Measurements from ENCODE around the gene TMEM117. TPM values are rescaled to one million over a fixed set of nuclear protein-coding genes. Genes with fewer than 3 reads are reported as not detected.

The TMEM117 gene
- total RNA-seq, 1 donor: 22.4 TPM

GRCh38 chr12:44227616-44228015, 391.7 kb downstream of the TMEM117 start:
- H4K20me1 ChIP-seq (ENCODE audit: insufficient read depth, low read length): no peaks in the 10 kb centered on the region
- H3K27me3 ChIP-seq (ENCODE audit: insufficient read depth, low read length): no peaks in the 10 kb centered on the region
- H3K4me3 ChIP-seq (ENCODE audit: insufficient read depth, low read length): no peak overlapping the region
- H3K79me2 ChIP-seq (ENCODE audit: insufficient read depth, low read length): no peaks in the 10 kb centered on the region
- H3K4me1 ChIP-seq (ENCODE audit: insufficient read depth, low read length): no peaks in the 10 kb centered on the region
- H3K27ac ChIP-seq (ENCODE audit: low read depth, low read length): no peak overlapping the region
- no peak overlapping the region for H2AFZ ChIP-seq (ENCODE audit: low read length)
- no peaks in the 10 kb centered on the region for H3K36me3 ChIP-seq (ENCODE audit: insufficient read depth, low read length)
- no peak for TF ChIP-seq CTCF (IDR thresholded peaks at IDR 0.05; ENCODE audit: extremely low read depth, low read depth, low read length)
- no peaks in the 10 kb centered on the region for H3K9me3 ChIP-seq (ENCODE audit: low read depth, low read length)
- H3K4me2 ChIP-seq (ENCODE audit: insufficient read depth, low read length): no peak overlapping the region
- DNase-seq (ENCODE audit: insufficient read length, low spot score, missing footprints): no peak

GRCh38 chr12:44229846-44230245, 394.0 kb downstream of the TMEM117 start:
- H3K79me2 ChIP-seq (ENCODE audit: insufficient read depth, low read length): no peaks in the 10 kb centered on the region
- no peak overlapping the region for H3K27ac ChIP-seq (ENCODE audit: low read depth, low read length)
- no peaks in the 10 kb centered on the region for H3K27me3 ChIP-seq (ENCODE audit: insufficient read depth, low read length)
- H3K9me3 ChIP-seq (ENCODE audit: low read depth, low read length): no peaks in the 10 kb centered on the region
- no peak overlapping the region for H2AFZ ChIP-seq (ENCODE audit: low read length)
- no peaks in the 10 kb centered on the region for H4K20me1 ChIP-seq (ENCODE audit: insufficient read depth, low read length)
- H3K36me3 ChIP-seq (ENCODE audit: insufficient read depth, low read length): no peaks in the 10 kb centered on the region
- no peak for TF ChIP-seq CTCF (IDR thresholded peaks at IDR 0.05; ENCODE audit: extremely low read depth, low read depth, low read length)
- no peaks in the 10 kb centered on the region for H3K4me1 ChIP-seq (ENCODE audit: insufficient read depth, low read length)
- no peak overlapping the region for H3K4me2 ChIP-seq (ENCODE audit: insufficient read depth, low read length)
- H3K4me3 ChIP-seq (ENCODE audit: insufficient read depth, low read length): no peak overlapping the region
- DNase-seq (ENCODE audit: insufficient read length, low spot score, missing footprints): no peak

DNA sequence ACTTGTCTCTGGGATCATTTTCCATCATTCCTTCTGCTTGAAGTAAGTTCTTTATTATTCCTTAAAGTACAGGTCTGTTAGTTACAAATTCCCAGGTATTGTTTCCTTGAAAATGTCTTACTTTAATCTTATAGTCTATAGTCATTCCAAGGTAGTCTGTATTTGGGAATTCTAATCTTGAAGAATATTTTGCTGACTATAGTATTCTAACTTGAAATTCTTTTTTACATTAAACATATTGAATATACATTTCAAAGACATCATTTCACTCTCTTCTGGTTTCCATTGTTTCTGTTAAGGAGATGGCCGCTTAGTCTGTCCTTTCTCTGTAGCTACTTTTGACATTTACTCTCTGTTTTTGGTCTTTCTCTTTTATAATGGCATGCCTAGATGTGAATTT, 399.8 kb downstream of the TMEM117 start:
- Histone ChIP-seq H3K27ac (ENCODE audit: low read depth, low read length) (no peak overlapping the region), H4K20me1 (ENCODE audit: insufficient read depth, low read length) (no peaks in the 10 kb centered on the region), H2AFZ (ENCODE audit: low read length) (no peak overlapping the region), H3K4me3 (ENCODE audit: insufficient read depth, low read length) (no peak overlapping the region), H3K4me1 (ENCODE audit: insufficient read depth, low read length) (no peaks in the 10 kb centered on the region), H3K4me2 (ENCODE audit: insufficient read depth, low read length) (no peak overlapping the region), H3K36me3 (ENCODE audit: insufficient read depth, low read length) (no peaks in the 10 kb centered on the region), H3K9me3 (ENCODE audit: low read depth, low read length) (no peaks in the 10 kb centered on the region), H3K27me3 (ENCODE audit: insufficient read depth, low read length) (no peaks in the 10 kb centered on the region), H3K79me2 (ENCODE audit: insufficient read depth, low read length) (no peaks in the 10 kb centered on the region)
- no peak for DNase-seq (ENCODE audit: insufficient read length, low spot score, missing footprints)
- TF ChIP-seq CTCF (IDR thresholded peaks at IDR 0.05; ENCODE audit: extremely low read depth, low read depth, low read length): no peak

DNA sequence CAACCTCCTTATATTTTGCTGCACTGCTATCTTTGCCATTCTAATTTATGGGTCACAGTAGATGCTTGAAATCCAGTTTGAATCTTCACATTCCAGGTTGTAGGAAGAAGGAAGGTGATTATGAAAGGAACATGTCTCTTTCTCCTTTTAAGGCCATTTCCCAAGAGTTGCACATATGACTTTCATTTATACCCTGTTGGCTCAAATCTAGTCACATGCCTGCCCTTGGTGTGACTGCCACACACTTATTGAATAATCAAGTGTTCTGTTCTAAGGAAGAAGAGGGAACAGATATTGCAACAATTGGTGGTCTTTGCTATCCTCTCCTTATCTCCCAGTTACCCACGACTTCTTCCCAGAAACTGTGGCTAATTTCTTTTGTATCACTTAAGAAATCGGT, 404.3 kb downstream of the TMEM117 start:
- no peak for DNase-seq (ENCODE audit: insufficient read length, low spot score, missing footprints)

More for the DNA sequence above, 404.3 kb downstream of the TMEM117 start:
- Histone ChIP-seq H4K20me1 (ENCODE audit: insufficient read depth, low read length) (no peaks in the 10 kb centered on the region), H2AFZ (ENCODE audit: low read length) (no peak overlapping the region), H3K27me3 (ENCODE audit: insufficient read depth, low read length) (no peaks in the 10 kb centered on the region), H3K4me2 (ENCODE audit: insufficient read depth, low read length) (no peak overlapping the region), H3K4me3 (ENCODE audit: insufficient read depth, low read length) (no peak overlapping the region), H3K9me3 (ENCODE audit: low read depth, low read length) (no peaks in the 10 kb centered on the region), H3K4me1 (ENCODE audit: insufficient read depth, low read length) (no peaks in the 10 kb centered on the region), H3K36me3 (ENCODE audit: insufficient read depth, low read length) (no peaks in the 10 kb centered on the region), H3K79me2 (ENCODE audit: insufficient read depth, low read length) (no peaks in the 10 kb centered on the region), H3K27ac (ENCODE audit: low read depth, low read length) (no peak overlapping the region)
- TF ChIP-seq CTCF (IDR thresholded peaks at IDR 0.05; ENCODE audit: extremely low read depth, low read depth, low read length): no peak

All from osteoblast (primary cell).